CD1c-positive myeloid dendritic cell (primary cell): ENCODE measurements around the gene BNC2.

Experiments
- DNase-seq: peaks from one replicate; pipeline ENCODE4 v3.0.0-alpha.2; 2016; ENCODE audit errors: extremely low spot score

Gene BNC2

DNA sequence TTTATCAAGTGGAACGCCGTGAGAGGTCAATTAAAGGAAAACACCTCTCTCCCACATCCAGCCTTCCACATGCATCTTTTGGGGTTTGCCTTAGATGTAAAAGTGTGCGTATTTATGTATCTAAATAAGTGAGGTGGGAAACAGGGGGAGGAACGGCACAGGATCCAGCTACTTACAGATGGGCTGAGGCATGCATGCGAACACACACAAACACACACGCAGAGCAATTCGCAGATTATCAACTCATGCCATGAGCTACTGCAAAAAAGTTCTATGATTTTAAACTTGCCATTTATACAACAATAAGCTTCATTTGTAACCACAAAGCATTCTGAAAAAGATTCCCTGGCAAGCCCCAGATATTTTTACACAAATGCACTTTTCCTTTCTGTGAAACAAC is 242.1 kb downstream of the BNC2 start:
- DNase-seq: no peak

DNA sequence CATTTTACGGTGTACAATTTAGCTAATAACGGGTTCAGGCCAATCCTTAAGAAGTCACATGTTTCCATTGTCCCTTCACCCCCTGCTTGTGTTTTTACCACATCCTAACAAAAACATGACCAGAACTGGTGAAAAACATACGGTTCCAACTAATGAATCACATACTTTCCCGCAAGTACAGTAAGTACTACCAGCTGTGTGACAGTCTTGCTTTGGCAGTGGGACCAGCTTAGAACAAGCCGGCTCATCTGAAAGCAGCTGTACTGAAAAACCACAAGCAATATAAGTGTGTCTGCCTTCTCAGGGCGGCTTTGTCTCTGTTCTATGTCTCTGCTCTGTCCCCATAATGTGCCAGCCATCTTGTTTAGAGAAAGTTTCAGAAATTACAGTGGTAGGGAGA is 242.5 kb downstream of the BNC2 start:
- no peak for DNase-seq

DNA sequence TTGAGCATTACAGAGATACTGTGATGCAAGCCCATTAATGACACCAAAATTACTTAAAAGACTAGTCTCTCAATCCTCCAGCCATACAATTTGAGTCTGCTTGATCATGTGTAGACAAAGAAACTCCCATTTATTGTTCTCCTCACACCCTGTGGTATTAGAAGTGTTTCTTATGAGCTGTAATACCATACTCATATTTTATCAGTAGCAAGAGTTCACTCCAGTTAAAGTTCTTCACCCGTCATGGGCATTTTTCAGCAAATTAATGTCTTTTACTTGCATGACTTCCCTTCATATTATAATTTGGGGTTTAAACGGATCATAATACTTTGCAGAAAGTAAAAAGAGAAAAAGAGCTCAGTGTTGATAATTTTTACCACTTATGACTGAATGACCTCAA is 242.9 kb downstream of the BNC2 start:
- no peak for DNase-seq

DNA sequence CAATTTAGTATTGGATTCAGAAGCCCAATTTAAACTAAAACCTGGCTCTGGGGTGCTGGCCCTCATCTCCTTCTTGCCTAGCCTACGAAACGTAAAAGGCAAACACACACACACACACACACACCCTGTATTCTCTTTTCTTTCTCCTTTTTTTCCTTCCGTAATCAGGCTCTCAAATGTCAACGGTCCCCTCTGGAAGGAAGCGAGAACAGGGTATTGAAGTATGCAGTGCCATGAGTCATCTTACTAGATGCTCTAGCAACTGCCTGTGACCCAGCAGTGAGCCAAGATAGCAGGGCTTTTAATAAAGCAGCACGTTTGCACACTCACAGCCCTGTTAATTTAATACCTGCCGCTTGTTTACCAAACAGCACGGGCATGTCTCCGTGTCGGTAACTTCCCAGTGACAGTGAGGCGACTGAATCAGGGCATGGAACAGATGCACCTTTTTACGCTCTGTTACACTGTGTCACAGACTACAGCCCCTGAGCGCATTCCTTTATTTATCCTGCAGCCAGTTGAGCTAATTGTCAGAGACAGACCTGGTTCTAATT is 243.8 kb downstream of the BNC2 start:
- DNase-seq: no peak

DNA sequence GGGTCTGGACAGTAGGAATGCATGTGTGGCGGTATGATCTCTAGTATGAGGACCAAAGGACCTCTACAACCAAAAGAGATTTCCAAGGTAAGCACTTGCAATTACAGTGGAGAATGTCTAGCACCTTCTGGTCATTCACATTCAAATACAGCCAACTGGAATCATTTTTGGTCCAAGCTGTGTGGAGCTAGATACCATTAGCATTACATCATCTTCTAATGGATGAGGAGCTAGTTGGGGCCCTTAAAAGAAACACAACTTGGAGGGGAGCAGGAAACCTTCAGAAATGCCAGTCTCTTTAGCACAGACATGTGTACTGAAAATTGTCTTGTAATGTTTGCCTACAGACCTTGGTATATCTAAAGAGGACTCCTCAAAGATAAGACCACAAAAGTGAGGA is 244.7 kb downstream of the BNC2 start:
- DNase-seq: no peak

DNA sequence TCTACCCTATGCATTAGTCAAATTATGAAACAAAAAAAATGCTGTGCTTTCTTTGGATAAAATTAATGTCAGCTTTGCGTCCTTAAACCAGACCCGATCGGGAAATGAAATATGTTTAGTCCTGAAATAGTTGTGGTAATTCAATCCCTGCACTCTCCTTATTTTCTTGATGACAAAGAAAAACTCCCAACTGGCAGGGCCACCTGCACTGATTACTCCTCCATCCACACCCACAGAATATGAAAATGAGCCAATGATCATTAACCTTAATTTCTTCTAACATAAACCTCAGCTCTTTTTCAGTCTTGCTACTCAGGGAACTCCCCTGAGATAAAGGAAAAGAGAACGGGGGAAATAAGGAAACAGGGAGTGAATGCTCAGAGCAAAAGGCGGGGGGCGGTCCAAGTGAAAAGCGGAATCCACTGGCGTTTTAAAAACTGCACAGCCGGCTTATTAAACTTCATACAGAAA is 245.3 kb downstream of the BNC2 start:
- no peak for DNase-seq

DNA sequence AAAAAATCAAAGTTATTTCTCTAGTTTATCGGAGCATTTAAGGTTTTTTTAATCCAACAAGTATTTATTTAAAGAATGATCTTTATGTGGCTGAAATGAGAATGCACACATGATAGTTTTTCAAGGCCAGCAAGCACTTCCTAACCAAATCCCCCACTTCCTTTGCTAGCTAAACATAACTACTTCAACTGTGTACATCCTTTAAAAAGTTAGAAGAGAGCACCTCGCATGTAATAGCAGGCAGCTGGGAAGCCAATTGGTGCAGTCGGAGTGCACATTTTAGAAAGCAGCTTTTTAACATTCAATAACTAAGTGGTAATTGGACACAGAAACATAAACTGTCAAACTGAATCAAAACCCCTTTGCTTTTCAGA is 245.7 kb downstream of the BNC2 start:
- no peak for DNase-seq

DNA sequence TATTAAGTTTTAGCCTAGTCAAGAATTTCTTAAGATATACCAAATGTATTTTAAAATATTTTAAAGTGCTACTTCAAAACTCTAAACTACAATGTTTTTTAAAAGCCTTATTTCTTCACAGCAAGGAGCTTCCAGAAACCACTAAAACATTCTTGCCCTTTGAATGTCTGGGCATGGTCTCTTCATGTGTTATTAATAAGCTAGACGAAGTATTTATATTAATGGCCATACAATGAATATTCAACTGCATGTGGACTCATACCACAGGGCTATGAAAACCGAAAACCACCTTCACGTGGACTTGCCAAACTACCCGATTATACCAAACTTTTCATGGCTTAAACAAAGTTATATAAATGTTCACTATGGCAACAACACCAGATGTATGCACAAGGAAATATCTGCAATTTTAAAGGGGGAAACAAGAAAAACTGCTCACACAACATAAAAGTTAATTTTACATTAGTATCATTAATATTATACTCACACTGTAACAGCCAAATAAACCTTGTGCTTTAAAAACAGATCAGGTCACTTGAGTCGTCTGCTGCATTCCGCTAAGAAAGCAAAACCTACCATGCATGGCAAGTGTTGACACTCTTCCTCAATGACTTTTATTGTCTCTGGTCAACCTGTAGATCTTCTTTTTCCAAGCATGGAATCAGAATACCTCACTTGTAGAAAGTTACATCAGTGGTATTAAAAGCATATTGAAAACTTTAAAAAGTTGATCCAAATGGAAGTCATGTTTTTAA is 246.3 kb downstream of the BNC2 start:
- DNase-seq: no peak

DNA sequence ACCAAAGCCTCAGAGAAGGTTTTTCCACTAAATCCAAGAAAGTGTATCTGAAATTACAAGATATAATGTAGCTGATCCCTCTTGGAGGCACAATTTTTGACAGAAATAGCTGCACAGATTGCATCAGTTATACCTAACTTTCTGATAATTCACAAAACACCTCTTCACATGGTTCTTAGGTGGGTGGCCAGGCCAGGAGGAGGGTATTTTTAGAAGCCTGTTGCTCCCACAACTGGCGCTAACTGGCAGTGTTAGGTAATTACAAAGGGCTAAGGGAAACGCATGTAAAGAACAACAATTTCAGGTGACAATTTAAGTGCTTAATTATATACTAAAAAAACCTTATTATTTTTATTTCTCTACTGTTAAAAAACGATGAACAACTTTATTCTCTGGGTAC is 247.9 kb downstream of the BNC2 start:
- no peak for DNase-seq

DNA sequence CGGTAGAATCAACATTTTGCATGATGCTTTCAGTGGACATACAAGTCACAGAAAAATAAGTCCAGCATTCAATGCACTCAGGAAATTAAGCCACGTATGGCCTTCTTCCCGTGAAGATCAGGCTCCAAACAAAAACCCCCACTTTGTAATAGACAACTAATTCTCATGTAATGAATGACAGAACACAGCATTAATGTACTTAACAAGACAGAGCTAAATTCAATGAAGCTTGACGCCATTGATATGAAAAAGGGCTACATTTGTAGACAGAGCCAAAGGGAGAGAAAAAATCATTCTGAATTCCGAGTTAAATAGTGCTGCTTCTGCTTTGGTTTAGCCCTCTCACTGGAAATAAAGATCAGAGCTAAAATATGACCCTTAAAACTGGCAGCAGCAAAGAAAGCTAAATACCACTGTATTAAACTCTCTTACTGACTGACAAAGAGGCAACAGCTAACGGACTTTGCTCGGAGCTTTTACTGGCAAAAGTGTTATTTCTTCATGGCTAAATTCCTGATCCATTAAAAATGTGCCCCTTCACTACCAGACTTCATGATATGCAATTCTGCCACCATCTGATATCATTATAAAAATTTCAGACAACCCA is 250.5 kb downstream of the BNC2 start:
- DNase-seq: no peak

DNA sequence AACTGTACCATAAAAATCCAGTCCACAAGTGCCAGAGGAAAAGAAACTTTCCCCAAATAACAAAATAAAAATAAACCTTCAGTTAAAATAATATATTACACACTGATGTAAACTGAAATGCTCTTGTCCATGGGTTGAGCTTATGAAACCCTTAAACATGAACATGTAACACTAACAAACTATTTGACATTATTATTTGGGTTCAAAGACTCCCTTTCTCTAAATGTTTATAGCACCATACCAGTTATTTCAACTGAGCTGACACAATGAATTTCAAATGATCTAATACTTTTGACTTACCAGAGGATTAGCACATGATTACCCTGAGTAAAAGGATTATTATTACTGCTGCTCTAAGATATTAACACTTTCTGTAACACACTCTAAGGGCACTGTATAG is 251.1 kb downstream of the BNC2 start:
- DNase-seq: no peak

DNA sequence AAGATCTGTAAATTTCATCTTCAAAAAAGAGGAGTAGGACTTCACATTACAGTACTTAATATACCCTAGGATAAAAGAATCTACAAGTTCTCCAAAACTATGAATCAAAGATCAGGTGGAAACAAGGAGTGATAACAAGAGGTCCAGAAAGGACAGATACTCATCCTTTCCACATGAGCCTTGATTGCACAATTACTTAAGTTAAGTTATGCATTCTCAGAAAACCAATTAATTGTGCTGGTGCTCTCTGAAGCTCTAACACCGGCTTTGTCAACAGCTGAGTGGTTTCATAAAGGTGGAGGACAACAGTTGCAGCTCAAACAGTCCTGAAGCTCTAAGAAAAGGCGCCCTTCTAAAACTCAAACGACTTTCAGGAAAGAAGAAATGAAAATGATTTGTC is 251.9 kb downstream of the BNC2 start:
- DNase-seq: no peak

DNA sequence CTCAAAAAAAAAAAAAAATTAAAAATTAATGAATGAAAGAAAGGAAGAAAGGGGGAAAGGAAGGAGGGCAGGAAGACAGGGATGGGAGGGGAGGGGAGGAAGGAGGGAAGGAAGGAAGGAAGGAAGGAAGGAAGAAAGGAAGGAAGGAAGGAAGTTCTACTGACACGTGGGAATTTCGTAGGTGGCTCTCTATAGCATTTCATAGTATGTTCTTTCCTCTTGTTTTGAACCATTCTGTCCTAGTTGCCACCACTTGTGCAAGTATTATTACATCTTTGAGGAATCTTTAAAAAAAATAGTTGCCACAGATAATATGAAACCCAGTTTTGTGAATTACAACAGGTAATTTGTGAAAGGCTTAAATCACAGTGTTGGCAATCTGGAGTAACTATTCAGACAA is 253.8 kb downstream of the BNC2 start:
- DNase-seq: no peak

DNA sequence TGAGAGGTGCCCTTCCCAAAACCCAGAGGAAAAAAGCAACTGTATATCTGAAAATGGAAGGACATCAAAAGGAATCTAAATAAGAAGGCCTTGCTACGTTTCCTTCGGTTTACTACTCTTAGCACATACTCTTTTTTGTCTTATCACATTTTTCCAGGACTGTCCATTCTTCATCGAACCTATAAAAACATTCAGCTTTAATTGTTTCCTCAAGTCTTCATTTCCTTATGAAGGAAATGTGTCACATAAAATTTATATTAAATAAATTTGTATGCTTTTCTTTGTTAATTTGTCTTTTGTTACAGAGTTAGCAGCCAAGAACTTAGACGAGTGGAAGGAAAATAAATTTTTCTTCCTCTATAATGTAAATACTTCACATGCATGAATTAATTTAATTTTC is 255.0 kb downstream of the BNC2 start:
- no peak for DNase-seq

DNA sequence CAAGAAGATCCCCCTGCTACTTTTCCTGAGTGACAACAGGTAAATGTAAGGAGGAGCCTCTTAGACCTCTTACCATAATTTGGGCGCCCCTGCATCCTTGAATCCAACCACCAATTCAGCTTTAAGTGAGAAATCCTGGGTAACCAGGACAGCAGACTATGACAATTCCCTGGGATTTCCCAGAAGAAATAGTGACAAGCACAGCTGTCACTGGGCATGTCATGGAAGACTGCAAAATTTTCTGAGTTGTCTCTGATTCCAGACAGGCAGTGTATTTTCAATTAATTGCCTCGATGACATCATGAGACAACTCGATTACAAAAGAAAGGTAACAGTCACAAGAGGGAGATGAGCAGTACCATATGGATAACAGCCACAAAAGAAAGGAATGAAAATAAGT is 256.9 kb downstream of the BNC2 start:
- DNase-seq: no peak

DNA sequence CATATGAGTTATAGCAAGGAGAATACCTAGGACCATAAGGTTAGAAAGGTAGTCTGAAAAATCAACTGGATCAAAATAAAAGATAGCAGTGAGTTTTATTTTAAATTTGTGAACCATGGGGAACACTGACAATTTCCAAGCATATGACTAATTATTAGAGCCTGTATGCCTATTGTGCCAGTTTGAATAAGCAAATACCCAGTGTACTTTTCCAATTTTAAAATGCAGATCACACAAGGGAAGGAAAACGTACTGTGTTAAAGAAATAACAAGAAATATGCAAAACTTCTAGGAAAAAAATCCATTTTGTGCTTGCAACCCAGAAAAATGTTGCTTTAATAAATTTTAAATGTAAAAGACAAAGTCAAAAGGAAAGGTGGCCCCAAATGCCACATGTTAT is 257.4 kb downstream of the BNC2 start:
- no peak for DNase-seq

DNA sequence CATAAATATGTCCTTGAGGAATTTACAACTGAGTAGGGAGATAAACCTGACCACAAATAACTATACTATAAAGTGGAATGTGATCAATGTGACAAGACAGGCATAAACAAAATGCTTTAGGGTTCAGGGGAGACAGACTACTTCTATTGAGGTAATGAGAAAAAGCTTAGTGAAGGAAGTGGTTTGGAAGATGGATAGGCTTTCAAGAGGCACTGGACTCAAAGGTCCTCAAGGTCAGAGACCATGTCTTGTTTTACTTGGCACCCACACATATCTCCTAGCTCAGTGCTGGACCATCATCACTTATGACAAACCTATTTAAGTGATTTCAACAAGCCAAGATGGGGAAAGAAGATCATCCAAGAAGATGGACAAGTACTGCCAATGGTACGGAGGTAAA is 257.8 kb downstream of the BNC2 start:
- DNase-seq: no peak

DNA sequence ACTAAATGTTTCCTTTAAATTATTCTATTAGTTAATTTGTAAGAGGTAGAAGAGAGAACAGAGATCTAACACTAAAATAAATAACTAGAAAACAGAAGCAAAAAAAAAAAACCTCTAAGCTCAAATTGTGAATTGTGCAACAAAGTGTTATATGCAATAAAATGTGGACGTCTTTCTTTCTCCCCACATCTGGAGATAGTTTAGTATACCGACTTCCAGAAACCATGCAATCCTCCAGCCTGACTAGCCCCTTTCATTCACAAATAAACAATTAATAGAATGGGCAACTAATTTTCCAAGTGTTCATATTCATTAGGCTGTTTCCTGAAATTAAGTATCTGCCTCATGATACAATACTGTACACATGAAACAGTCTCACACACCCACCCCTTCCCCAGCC is 258.5 kb downstream of the BNC2 start:
- DNase-seq: no peak

DNA sequence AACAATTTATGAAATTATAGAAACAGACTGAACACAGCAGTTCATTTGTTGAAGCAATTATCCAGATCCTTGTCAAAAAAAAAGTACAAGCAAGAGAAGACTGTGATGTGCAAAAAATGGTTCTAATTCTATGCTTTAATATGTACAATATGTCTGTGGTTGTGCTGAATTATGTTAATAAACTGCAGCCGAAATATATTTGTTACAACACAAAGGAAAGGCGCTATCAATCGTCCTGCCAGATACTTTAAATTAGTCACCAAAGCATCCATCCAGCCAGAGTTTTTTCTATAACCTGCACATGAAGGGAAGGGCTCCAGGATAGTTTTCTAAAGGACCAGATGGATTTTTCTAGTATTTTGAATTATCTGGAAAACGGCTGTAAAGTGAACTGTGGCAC is 259.5 kb downstream of the BNC2 start:
- DNase-seq: no peak

DNA sequence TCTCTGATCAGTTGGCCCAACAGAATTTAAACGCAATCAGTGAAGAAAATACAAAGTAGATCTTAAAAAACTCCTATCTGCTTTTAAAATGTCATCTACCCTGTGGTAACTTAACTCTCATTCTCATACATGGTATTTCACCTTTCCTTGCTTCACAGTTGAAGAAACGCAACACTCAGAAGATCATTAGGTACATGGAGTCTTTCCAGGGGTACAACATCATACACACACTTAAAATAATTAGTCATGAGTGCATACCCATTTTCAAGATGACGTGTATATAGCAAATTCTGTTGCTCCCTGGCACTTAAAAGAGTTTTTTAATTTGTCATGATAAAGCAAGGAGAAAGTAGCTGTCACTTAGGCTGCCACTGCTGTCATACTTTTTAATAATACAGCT is 259.9 kb downstream of the BNC2 start:
- DNase-seq: no peak

DNA sequence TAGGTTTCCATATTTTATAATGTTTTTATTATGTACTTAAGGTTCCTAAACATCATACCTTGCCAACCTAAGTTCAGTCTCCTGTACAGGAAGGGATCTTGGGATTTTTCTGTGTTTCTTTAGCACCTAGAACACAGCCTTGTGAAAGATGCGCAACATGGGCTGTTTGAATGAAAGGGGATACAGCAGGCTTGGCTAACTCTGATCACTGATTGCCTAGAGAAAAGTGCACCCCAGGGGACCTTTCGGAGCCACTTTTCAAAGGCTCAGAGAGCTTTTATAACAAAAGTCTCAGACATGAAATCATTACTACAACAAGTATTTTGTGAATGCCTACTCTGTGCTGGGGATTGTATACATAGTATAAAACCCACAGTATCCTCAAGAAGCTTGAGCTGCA is 261.6 kb downstream of the BNC2 start:
- DNase-seq: no peak

DNA sequence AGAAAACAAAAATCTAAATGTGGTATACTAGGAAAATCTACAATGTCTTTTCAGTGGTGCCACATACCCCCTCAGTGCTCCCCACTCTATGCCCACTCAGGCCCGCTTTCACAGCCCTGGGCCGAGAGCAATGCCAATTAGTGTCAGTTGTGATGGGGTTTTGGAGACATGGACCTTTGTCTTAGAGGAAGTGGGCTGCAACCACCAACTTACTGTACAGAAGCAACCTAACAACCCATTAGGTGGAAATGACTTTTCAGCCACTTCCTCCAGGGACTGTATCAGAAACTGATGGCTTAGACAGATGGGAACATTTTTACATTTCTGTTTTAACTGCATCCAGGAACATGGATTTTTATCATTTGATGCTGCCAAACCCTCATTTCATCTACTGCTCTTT is 268.0 kb downstream of the BNC2 start:
- no peak for DNase-seq

DNA sequence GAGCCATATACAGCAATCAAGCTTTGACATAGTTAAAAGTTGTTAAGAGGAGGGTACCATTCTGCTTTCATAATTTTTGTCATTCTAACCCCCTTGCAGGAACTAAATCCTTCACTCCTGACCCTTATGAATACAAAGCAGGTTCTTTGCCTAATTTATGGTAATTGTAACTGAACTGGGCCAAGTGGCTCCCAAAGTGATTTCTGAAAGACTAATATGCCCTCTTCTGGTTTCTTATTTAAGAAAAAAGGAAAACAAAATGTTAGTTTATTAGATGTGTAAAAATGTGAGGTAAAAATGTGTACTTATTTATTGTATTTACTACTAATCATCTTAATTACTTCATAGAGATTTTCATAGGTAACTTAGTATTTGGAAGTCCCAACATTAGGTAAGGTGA is 268.5 kb downstream of the BNC2 start:
- DNase-seq: no peak

DNA sequence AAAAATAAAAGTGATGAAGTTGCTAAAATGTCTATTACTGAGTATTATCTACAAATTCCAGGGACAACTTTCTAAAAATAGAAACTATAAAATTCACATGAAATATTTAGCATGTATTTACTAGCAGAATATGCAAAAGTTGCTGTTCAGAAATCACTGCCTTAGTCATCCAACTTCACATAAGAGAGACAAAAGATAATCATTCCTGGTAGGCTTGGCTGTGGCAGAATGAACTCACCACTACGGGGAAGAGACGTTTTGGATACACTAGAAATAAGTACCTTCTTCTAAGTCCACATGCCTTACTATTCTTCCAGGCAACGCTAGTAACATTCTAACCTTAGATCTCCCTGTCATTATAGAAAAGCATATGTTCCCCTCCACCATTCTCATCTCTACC is 272.2 kb downstream of the BNC2 start:
- no peak for DNase-seq
